GM12878 (cell line): ENCODE measurements around the gene DIO1. TPM values are rescaled to one million over a fixed set of nuclear protein-coding genes. Genes with fewer than 3 reads are reported as not detected.

Source experiments
- ATAC-seq: fragments of 200-7000 bp; cut with Tn5 transposase; 3 replicates; pipeline ENCODE4 v1.9.1; 2020; ENCODE audit warnings: mild to moderate bottlenecking, moderate library complexity
- BruUV-seq: library from RNA; stranded (reverse); fragments of 400-500 nt; replicated peaks from 2 replicates; lab custom pipeline; 2021; lab: Mats Ljungman, UMichigan
- CTCF ChIA-PET: fragments of 300-600 bp; sonication (Branson Sonifier 250); formaldehyde crosslinking; extraction: SDS; loops from one replicate; lab custom pipeline; 2021; ENCODE audit warnings: inconsistent platforms; lab: Yijun Ruan, JAX
- POLR2A ChIA-PET: fragments of 350-600 bp; formaldehyde crosslinking; extraction: SDS; loops from one replicate; lab custom pipeline; 2021; ENCODE audit warnings: inconsistent platforms; lab: Charles Lee
- RAD21 ChIA-PET: fragments of 300-600 bp; sonication (Branson Sonifier 250); formaldehyde crosslinking; loops from one replicate; lab custom pipeline; 2023; ENCODE audit warnings: antibody characterized with exemption; ENCODE audit not compliant: unreplicated experiment; lab: Charles Lee
- SMC1A ChIA-PET: fragments of 300-600 bp; sonication (Branson Sonifier 250); formaldehyde crosslinking; loops from one replicate; lab custom pipeline; 2023; ENCODE audit not compliant: unreplicated experiment, uncharacterized antibody; lab: Charles Lee
- DNase-seq: peaks from one replicate; pipeline ENCODE4 v3.0.0-alpha.2; 2011; ENCODE audit warnings: low read depth, low spot score
- FAIRE-seq: peaks from 3 replicates; lab custom pipeline; 2011; peaks lifted over from hg19 to GRCh38; lab: Jason Lieb, UNC
- H2AFZ ChIP-seq: 2 replicates; pipeline ENCODE4 v1.6.0; 2011; ENCODE audit warnings: low read depth, low read length, control low read depth; ENCODE audit not compliant: control insufficient read depth
- H3K27ac ChIP-seq: 2 replicates; pipeline ENCODE4 v1.5.1; 2011; ENCODE audit warnings: control low read depth; ENCODE audit not compliant: control insufficient read depth, insufficient read depth
- H3K27me3 ChIP-seq, 2 experiments: replicated peaks in 1 of 2; 2 replicates each; pipeline versions ENCODE4 v1.6.0 to v1.6.1; 2011; ENCODE audit warnings: low read length in 1 of 2; ENCODE audit not compliant: control insufficient read depth in 2 of 2, insufficient read depth in 2 of 2
- H3K36me3 ChIP-seq, 2 experiments: 2 replicates each; pipeline ENCODE4 v1.5.1; 2011; ENCODE audit warnings: low read length in 1 of 2; ENCODE audit not compliant: control insufficient read depth in 2 of 2, insufficient read depth in 2 of 2
- H3K4me1 ChIP-seq: 2 replicates; pipeline ENCODE4 v1.6.1; 2011; ENCODE audit warnings: mild to moderate bottlenecking, low read length, moderate library complexity, mixed read lengths; ENCODE audit not compliant: control insufficient read depth, insufficient read depth
- H3K4me2 ChIP-seq: 2 replicates; pipeline ENCODE4 v1.6.0; 2011; ENCODE audit warnings: control low read depth; ENCODE audit not compliant: control insufficient read depth, insufficient read depth
- H3K4me3 ChIP-seq: fragments of 200-600 bp; sonication (generic); 2 replicates; pipeline ENCODE4 v1.5.1; 2016
- H3K79me2 ChIP-seq: 2 replicates; pipeline ENCODE4 v1.6.0; 2011; ENCODE audit warnings: low read length; ENCODE audit not compliant: control insufficient read depth, insufficient read depth
- H3K9ac ChIP-seq: 2 replicates; pipeline ENCODE4 v1.8.0; 2011; ENCODE audit warnings: low read length, control low read depth, mixed read lengths; ENCODE audit not compliant: control insufficient read depth, insufficient read depth
- H3K9me3 ChIP-seq: replicated peaks from 3 replicates; pipeline ENCODE4 v1.5.1; 2011; ENCODE audit warnings: mild to moderate bottlenecking, low read length; ENCODE audit not compliant: control insufficient read depth, insufficient read depth
- H4K20me1 ChIP-seq: 2 replicates; pipeline ENCODE4 v1.6.0; 2011; ENCODE audit not compliant: control insufficient read depth, insufficient read depth
- CBX5 ChIP-seq: sonication (generic); IDR thresholded peaks from 2 replicates; pipeline ENCODE4 v1.6.1; 2016; ENCODE audit warnings: low read depth, moderate library complexity, mild to moderate bottlenecking, inconsistent platforms
- CHD2 ChIP-seq: IDR thresholded peaks from 2 replicates; pipeline ENCODE4 v1.6.1; 2011; ENCODE audit warnings: low read depth, low read length, improper control_type of control experiment, borderline replicate concordance
- CTCF ChIP-seq, 3 experiments: IDR thresholded peaks in 2 of 3; conservative IDR thresholded peaks in 1 of 3; 2 replicates each; pipeline ENCODE4 v1.5.1; 2011; ENCODE audit warnings: low read depth in 3 of 3, low read length in 3 of 3, mild to moderate bottlenecking in 3 of 3, control low read depth in 2 of 3, moderate library complexity in 2 of 3, inconsistent platforms in 1 of 3, mixed read lengths in 1 of 3; ENCODE audit not compliant: control insufficient read depth in 2 of 3, insufficient read depth in 1 of 3; ENCODE audit errors: extremely low read depth in 1 of 3
- ELK1 ChIP-seq: IDR thresholded peaks from 2 replicates; pipeline ENCODE4 v1.6.1; 2012; ENCODE audit warnings: low read depth, low read length, improper control_type of control experiment
- HCFC1 ChIP-seq: fragments of 150-350 bp; IDR thresholded peaks from 2 replicates; pipeline ENCODE4 v1.6.1; 2014; ENCODE audit warnings: low read length
- HDAC6 ChIP-seq: fragments of 200-600 bp; sonication (generic); IDR thresholded peaks from one replicate; pipeline ENCODE4 v1.8.0; 2017; ENCODE audit warnings: antibody characterized with exemption; ENCODE audit not compliant: unreplicated experiment
- IKZF1 ChIP-seq: fragments of 450-650 bp; conservative IDR thresholded peaks from 2 replicates; pipeline ENCODE4 v1.6.1; 2017; ENCODE audit warnings: antibody characterized with exemption, mild to moderate bottlenecking
- IKZF2 ChIP-seq, 2 experiments: fragments of 450-650 bp; IDR thresholded peaks; 2 replicates each; pipeline ENCODE4 v1.6.1; 2017; ENCODE audit warnings: mild to moderate bottlenecking in 2 of 2, moderate library complexity in 2 of 2
- MEF2B ChIP-seq: fragments of 450-650 bp; IDR thresholded peaks from 2 replicates; pipeline ENCODE4 v1.6.1; 2018; ENCODE audit warnings: mild to moderate bottlenecking, moderate library complexity; ENCODE audit not compliant: partially characterized antibody, poor library complexity, severe bottlenecking
- MTA2 ChIP-seq: fragments of 450-650 bp; IDR thresholded peaks from 2 replicates; pipeline ENCODE4 v1.6.1; 2016; ENCODE audit warnings: low read depth, mild to moderate bottlenecking, moderate library complexity
- MXI1 ChIP-seq: fragments of 150-350 bp; IDR thresholded peaks from 2 replicates; pipeline ENCODE4 v1.6.1; 2011; ENCODE audit warnings: low read depth, mild to moderate bottlenecking, inconsistent platforms, low read length, improper control_type of control experiment
- NR2C2 ChIP-seq: IDR thresholded peaks from 2 replicates; pipeline ENCODE4 v1.6.1; 2011; ENCODE audit warnings: borderline replicate concordance, low read depth; ENCODE audit not compliant: control insufficient read depth, insufficient read length
- NRF1 ChIP-seq: conservative IDR thresholded peaks from 2 replicates; pipeline ENCODE4 v1.6.1; 2011; ENCODE audit warnings: mild to moderate bottlenecking, low read depth, low read length, improper control_type of control experiment
- POLR2A ChIP-seq: IDR thresholded peaks from 2 replicates; pipeline ENCODE4 v1.6.1; 2011; ENCODE audit warnings: low read depth, mild to moderate bottlenecking, low read length
- POLR2AphosphoS5 ChIP-seq: IDR thresholded peaks from 2 replicates; pipeline ENCODE4 v1.6.1; 2011; ENCODE audit warnings: mild to moderate bottlenecking, low read length, inconsistent platforms
- RB1 ChIP-seq: fragments of 450-650 bp; formaldehyde crosslinking; IDR thresholded peaks from 2 replicates; pipeline ENCODE4 v1.6.1; 2017; ENCODE audit warnings: mild to moderate bottlenecking, borderline replicate concordance
- ZNF622 ChIP-seq: fragments of 450-650 bp; IDR thresholded peaks from 2 replicates; pipeline ENCODE4 v1.6.1; 2017; ENCODE audit warnings: mild to moderate bottlenecking, inconsistent platforms
- ZNF687 ChIP-seq: fragments of 450-650 bp; IDR thresholded peaks from 2 replicates; pipeline ENCODE4 v1.6.1; 2017; ENCODE audit warnings: mild to moderate bottlenecking, moderate library complexity
- WGBS: methylation state at CpG from one replicate; pipeline ENCODE4 v1.1.6; 2016; ENCODE audit warnings: low lambda C conversion rate; ENCODE audit not compliant: insufficient replicate concordance, insufficient coverage; ENCODE audit errors: missing lambda C conversion rate; 5-methylcytosine and 5-hydroxymethylcytosine counted together
- in situ Hi-C: fragments of 300-500 bp; cut with MboI; formaldehyde crosslinking; loops from 9 replicates; pipeline ENCODE4 v1.14.3; 2018; ENCODE audit warnings: mixed read lengths
- intact Hi-C: fragments of 100-400 bp; cut with micrococcal nuclease; formaldehyde crosslinking; loops from one replicate; pipeline ENCODE4 v1.14.2; 2022; ENCODE audit not compliant: unreplicated experiment
- polyA plus RNA-seq, 11 experiments: library from polyadenylated mRNA; depleted of rRNA in 4 of 11; unstranded in 6 of 11; stranded (reverse) in 5 of 11; fragments of >200 nt; fragmentation: Nextera tagmentation in 4 of 11; fragmentation: Illumina TruSeq in 1 of 11; extraction: Ambion mirVana in 4 of 11; extraction: Trizol in 1 of 11; gene quantifications; 1 replicate in 1 of 11; 2 replicates in 10 of 11; pipeline versions ENCODE4 v1.2.1 to v1.2.3, GENCODE V29; 2011 to 2016; ENCODE audit warnings: inconsistent platforms in 2 of 11, missing spikeins in 2 of 11, low read depth in 1 of 11
- total RNA-seq, 4 experiments: library from RNA; depleted of rRNA in 3 of 4; stranded (reverse); fragments of >200 nt in 3 of 4; fragmentation: Illumina TruSeq in 1 of 4; extraction: Trizol in 1 of 4; gene quantifications; 2 replicates each; pipeline versions ENCODE4 v1.2.1 to v1.2.3, GENCODE V29; 2013 to 2021

DIO1 gene
- total and polyA plus RNA-seq, 10 of the 15 experiments (the other 5 are each of a cell fraction or from before 2014, with no cell fraction given): 0.11 to 0.26 (median 0.12) TPM; not detected in 6

GRCh38 chr1:53862507-53862906, 31.5 kb upstream of the DIO1 start:
- POLR2A ChIA-PET: interaction anchor here (0.5 to 1.9 kb wide), 3 partner anchors 9 to 1031 kb away, joined by 3 to 5 read pairs (median 3); no protein-coding TSS in a partner anchor
- H3K27me3 ChIP-seq: no peaks in the 10 kb centered on the region
- no peaks in the 10 kb centered on the region for H3K79me2 ChIP-seq
- CTCF ChIA-PET: interaction anchor here (1.0 to 16.6 kb wide), 11 partner anchors 10 to 627 kb away, joined by 3 to 232 read pairs (median 29); partner anchors contain the start of genes IFT25 and LRRC42
- no peak overlapping the region for H3K4me3 ChIP-seq
- peaks cover 0 to 2% of the 10 kb centered on the region in 2 experiments; a peak in 1 of 4 replicates for H3K36me3 ChIP-seq
- BruUV-seq: no TSS peak
- ATAC-seq: no peak; the same call in 1 of the 3 replicates
- in situ Hi-C loops: loop anchor here (25.0 kb wide), 1 partner anchor 200 kb away; the partner anchor contains the start of genes TCEANC2 and TMEM59
- no peak overlapping the region for H3K27ac ChIP-seq
- no peak for DNase-seq
- 16% methylated on average over 7 of the region's 7 CpGs for WGBS
- TF ChIP-seq CTCF (IDR thresholded peaks at IDR 0.05 in 2 of 3, conservative IDR thresholded peaks at IDR 0.05 in 1 of 3; ENCODE audit: control insufficient read depth in 2 of 3, extremely low read depth in 1 of 3, insufficient read depth in 1 of 3, low read depth in 3 of 3, low read length in 3 of 3) (no peak), MXI1 (no peak), ZNF687 (no peak), HDAC6 (no peak), NR2C2 (no peak), NRF1 (no peak), ZNF622 (no peak), ELK1 (no peak), RB1 (no peak), IKZF1 (no peak), CBX5 (no peak), HCFC1 (no peak), CHD2 (no peak), MEF2B (no peak), MTA2 (no peak), IKZF2 (IDR thresholded peaks at IDR 0.05) (no peak), POLR2AphosphoS5 (no peak), POLR2A (no peak)
- H3K4me2 ChIP-seq: no peak overlapping the region
- H3K9me3 ChIP-seq: no peaks in the 10 kb centered on the region
- SMC1A ChIA-PET: interaction anchor here (1.2 to 5.8 kb wide), 7 partner anchors 10 to 219 kb away, joined by 3 to 95 read pairs (median 24); partner anchors contain the start of genes TCEANC2 and TMEM59
- H3K4me1 ChIP-seq: no peaks in the 10 kb centered on the region; the same call in 1 of the 2 replicates
- no peak overlapping the region for H2AFZ ChIP-seq
- H4K20me1 ChIP-seq: no peaks in the 10 kb centered on the region
- H3K9ac ChIP-seq: no peak overlapping the region
- intact Hi-C loops: loop anchor here (10.0 kb wide), 2 partner anchors 192 to 222 kb away; partner anchors contain the start of genes TCEANC2 and TMEM59
- FAIRE-seq: no peak
- RAD21 ChIA-PET: interaction anchor here (1.2 to 6.3 kb wide), 4 partner anchors 16 to 97 kb away, joined by 5 to 73 read pairs (median 38); partner anchors contain the start of genes IFT25 and LRRC42
